Fibroblast of mammary gland (primary cell): ENCODE data around the gene PLEKHG2.

Experiments
- DNase-seq: peaks from one replicate; pipeline ENCODE4 v3.0.0-alpha.2; 2010; ENCODE audit warnings: low read depth
- H3K4me3 ChIP-seq: 2 replicates; pipeline ENCODE4 v1.5.1; 2011; ENCODE audit warnings: low read depth, mild to moderate bottlenecking, low read length, moderate library complexity; ENCODE audit not compliant: control insufficient read depth
- CTCF ChIP-seq: conservative IDR thresholded peaks from 2 replicates; pipeline ENCODE4 v1.5.1; 2011; ENCODE audit warnings: low read depth, low read length, inconsistent platforms; ENCODE audit not compliant: control insufficient read depth, insufficient read depth

The PLEKHG2 gene

GRCh38 chr19:39424934-39425333 is 12.5 kb downstream of the PLEKHG2 start:
- DNase-seq, result no peak
- H3K4me3 ChIP-seq, result no peak overlapping the region
- TF ChIP-seq CTCF, result no peak

GRCh38 chr19:39425744-39426143 is 13.3 kb downstream of the PLEKHG2 start:
- no peak for TF ChIP-seq CTCF
- no peak overlapping the region for H3K4me3 ChIP-seq

GRCh38 chr19:39426170-39426569 is 13.7 kb downstream of the PLEKHG2 start:
- no peak for DNase-seq
- no peak overlapping the region for H3K4me3 ChIP-seq
- no peak for TF ChIP-seq CTCF

More at GRCh38 chr19:39425744-39426143, 13.3 kb downstream of the PLEKHG2 start:
- DNase-seq, result no peak

DNA sequence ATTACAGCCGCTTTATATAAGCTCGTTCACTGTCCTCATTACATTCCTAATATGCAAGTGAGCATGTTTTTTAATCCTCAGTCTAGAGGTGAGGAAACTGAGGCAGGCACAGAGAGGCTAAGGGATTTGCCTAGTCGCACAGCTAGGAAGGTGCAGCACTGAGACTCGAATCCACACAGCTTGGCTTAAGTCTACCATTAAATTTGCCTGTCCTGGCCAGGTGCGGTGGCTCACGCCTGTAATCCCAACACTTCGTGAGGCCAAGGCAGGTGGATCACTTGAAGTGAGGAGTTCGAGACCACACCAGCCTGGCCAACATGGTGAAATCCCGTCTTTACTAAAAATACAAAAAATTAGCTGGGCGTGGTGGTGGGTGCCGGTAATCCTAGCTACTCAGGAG is 15.2 kb downstream of the PLEKHG2 start:
- H3K4me3 ChIP-seq, result no peak overlapping the region
- no peak for DNase-seq
- TF ChIP-seq CTCF, result no peak

- DNase-seq, result peak; percentile 89
- H3K4me3 ChIP-seq, result peak overlapping the region; percentile 2
- TF ChIP-seq CTCF, result no peak
Observed at GRCh38 chr19:39428283-39429112, 16.0 kb downstream of the PLEKHG2 start.

- no peak overlapping the region for H3K4me3 ChIP-seq
- peak; percentile 98 for DNase-seq
- no peak for TF ChIP-seq CTCF
Observed at GRCh38 chr19:39430675-39431593, 18.5 kb downstream of the PLEKHG2 start.
